OCI-LY7 (cell line): ENCODE data around the gene ADARB2.

ENCODE experiments used
- EZH2phosphoT487 ChIP-seq: fragments of 200-600 bp; sonication (generic); IDR thresholded peaks from 2 replicates; pipeline ENCODE4 v1.6.1; 2018; ENCODE audit warnings: low read depth, borderline replicate concordance, mild to moderate bottlenecking, mixed run types, antibody characterized with exemption, low read length, moderate library complexity, mixed read lengths
- TF ChIP-seq, protein P1 (sequence below): fragments of 200-600 bp; sonication (generic); conservative IDR thresholded peaks from 2 replicates; pipeline ENCODE4 v1.5.1; 2014; ENCODE audit warnings: mild to moderate bottlenecking, antibody characterized with exemption, low read length, moderate library complexity, mixed read lengths

DNA sequence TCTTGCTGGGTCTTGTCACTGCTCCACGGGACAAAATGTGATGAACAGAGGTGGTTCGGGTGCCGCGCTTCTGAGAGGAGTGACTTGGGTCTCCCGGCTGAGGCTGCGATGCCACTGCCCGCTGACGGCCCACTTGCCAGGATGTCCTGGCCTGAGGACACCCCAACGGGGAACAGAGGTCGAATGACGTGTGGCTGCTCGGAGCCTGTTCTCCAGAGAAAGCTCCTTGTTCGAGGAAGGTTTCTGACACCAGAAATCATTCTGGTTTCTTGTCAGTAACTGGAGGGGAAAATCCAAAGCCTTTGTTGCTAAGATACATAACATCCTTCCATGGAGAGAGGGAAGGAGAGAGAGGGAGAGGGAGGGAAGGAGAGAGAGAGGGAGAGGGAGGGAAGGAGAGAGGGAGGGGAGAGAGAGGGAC, 444.7 kb downstream of the ADARB2 start:
- TF ChIP-seq, protein P1, sequence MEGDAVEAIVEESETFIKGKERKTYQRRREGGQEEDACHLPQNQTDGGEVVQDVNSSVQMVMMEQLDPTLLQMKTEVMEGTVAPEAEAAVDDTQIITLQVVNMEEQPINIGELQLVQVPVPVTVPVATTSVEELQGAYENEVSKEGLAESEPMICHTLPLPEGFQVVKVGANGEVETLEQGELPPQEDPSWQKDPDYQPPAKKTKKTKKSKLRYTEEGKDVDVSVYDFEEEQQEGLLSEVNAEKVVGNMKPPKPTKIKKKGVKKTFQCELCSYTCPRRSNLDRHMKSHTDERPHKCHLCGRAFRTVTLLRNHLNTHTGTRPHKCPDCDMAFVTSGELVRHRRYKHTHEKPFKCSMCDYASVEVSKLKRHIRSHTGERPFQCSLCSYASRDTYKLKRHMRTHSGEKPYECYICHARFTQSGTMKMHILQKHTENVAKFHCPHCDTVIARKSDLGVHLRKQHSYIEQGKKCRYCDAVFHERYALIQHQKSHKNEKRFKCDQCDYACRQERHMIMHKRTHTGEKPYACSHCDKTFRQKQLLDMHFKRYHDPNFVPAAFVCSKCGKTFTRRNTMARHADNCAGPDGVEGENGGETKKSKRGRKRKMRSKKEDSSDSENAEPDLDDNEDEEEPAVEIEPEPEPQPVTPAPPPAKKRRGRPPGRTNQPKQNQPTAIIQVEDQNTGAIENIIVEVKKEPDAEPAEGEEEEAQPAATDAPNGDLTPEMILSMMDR, result no peak
- TF ChIP-seq EZH2phosphoT487, result no peak
